Tibial artery (tissue), 4 donors: Measurements from ENCODE around the gene CCDC40.
"Not testable (repeated sequence)": the region's sequence is repeated elsewhere in the genome, so short reads cannot be mapped to it uniquely, and the experiment has no call there.

Source experiments
- DNase-seq, 2 donors: peaks; one replicate each; pipeline ENCODE4 v3.0.0-alpha.2; 2019
- H3K27ac ChIP-seq, 2 donors: fragments of 200-600 bp; sonication (generic) in 1 of 2; 1 replicate in 1 of 2; 2 replicates in 1 of 2; pipeline ENCODE4 v1.5.1; 2018 to 2019; ENCODE audit warnings: mild to moderate bottlenecking in 1 of 2
- H3K27me3 ChIP-seq, 2 donors: fragments of 200-600 bp; sonication (generic) in 1 of 2; one replicate each; pipeline versions ENCODE4 v1.5.1 to v1.6.0; 2016 to 2019
- H3K36me3 ChIP-seq, 3 donors: fragments of 200-600 bp; sonication (generic) in 2 of 3; one replicate each; pipeline ENCODE4 v1.5.1; 2016 to 2019; ENCODE audit warnings: mild to moderate bottlenecking in 2 of 3
- H3K4me1 ChIP-seq, 4 donors: fragments of 200-600 bp; sonication (generic) in 2 of 4; 1 replicate in 3 of 4; 2 replicates in 1 of 4; pipeline ENCODE4 v1.5.1; 2016 to 2019
- H3K4me3 ChIP-seq, 2 donors: fragments of 200-600 bp; sonication (generic) in 1 of 2; 1 replicate in 1 of 2; 2 replicates in 1 of 2; pipeline ENCODE4 v1.5.1; 2018 to 2019; ENCODE audit warnings: mild to moderate bottlenecking in 2 of 2
- H3K9me3 ChIP-seq, 3 donors: fragments of 200-600 bp; sonication (generic) in 1 of 3; one replicate each; pipeline ENCODE4 v1.5.1; 2016 to 2019
- CTCF ChIP-seq, 2 experiments: fragments of 200-600 bp in 1 of 2; fragments of 450-650 bp in 1 of 2; IDR thresholded peaks; one replicate each; pipeline ENCODE4 v1.5.1; 2017 to 2019; ENCODE audit warnings: antibody characterized with exemption in 2 of 2, mild to moderate bottlenecking in 1 of 2, moderate library complexity in 1 of 2
- intact Hi-C: fragments of 100-400 bp; cut with DNase I; formaldehyde crosslinking; loops from one replicate; pipeline ENCODE4 v1.15.0; 2023; ENCODE audit warnings: low total_unique reads

The CCDC40 gene

GRCh38 chr17:80045703-80046102, 9.3 kb downstream of the CCDC40 start:
- intact Hi-C loops: no loop called here
- no peak for TF ChIP-seq CTCF (IDR thresholded peaks at IDR 0.05)
- Histone ChIP-seq H3K9me3 (no peaks in the 10 kb centered on the region), H3K36me3 (peaks cover 0 to 52% (median 2%) of the 10 kb centered on the region in 3 donors), H3K27me3 (no peaks in the 10 kb centered on the region), H3K4me3 (no peak overlapping the region), H3K4me1 (no peaks in the 10 kb centered on the region), H3K27ac (no peak overlapping the region)
- DNase-seq: no peak

- H3K4me3 ChIP-seq, DNase-seq, H3K27ac ChIP-seq, H3K27me3 ChIP-seq, intact Hi-C loops, H3K4me1 ChIP-seq, H3K9me3 ChIP-seq: not testable (repeated sequence)
- H3K36me3 ChIP-seq: peaks cover 0 to 53% (median 5%) of the 10 kb centered on the region in 3 donors
Observed at GRCh38 chr17:80046709-80047108, 10.3 kb downstream of the CCDC40 start.

GRCh38 chr17:80047176-80047575, 10.7 kb downstream of the CCDC40 start:
- Histone ChIP-seq H3K9me3 (no peaks in the 10 kb centered on the region), H3K36me3 (peaks cover 0 to 55% (median 5%) of the 10 kb centered on the region in 3 donors), H3K27ac (no peak overlapping the region), H3K4me1 (no peaks in the 10 kb centered on the region), H3K4me3 (no peak overlapping the region), H3K27me3 (no peaks in the 10 kb centered on the region)
- DNase-seq: no peak
- intact Hi-C loops: no loop called here
- no peak for TF ChIP-seq CTCF (IDR thresholded peaks at IDR 0.05)

GRCh38 chr17:80049986-80050385, 13.5 kb downstream of the CCDC40 start:
- H3K4me1 ChIP-seq: no peaks in the 10 kb centered on the region
- no peaks in the 10 kb centered on the region for H3K9me3 ChIP-seq
- H3K27me3 ChIP-seq: no peaks in the 10 kb centered on the region
- DNase-seq: no peak
- H3K27ac ChIP-seq: no peak overlapping the region
- peaks cover 0 to 48% (median 5%) of the 10 kb centered on the region in 3 donors for H3K36me3 ChIP-seq
- intact Hi-C loops: no loop called here
- no peak overlapping the region for H3K4me3 ChIP-seq
- no peak for TF ChIP-seq CTCF (IDR thresholded peaks at IDR 0.05)

- TF ChIP-seq CTCF (IDR thresholded peaks at IDR 0.05): no peak
- intact Hi-C loops: no loop called here
- H3K27me3 ChIP-seq: no peaks in the 10 kb centered on the region
- DNase-seq: no peak
- no peaks in the 10 kb centered on the region for H3K9me3 ChIP-seq
- no peak overlapping the region for H3K27ac ChIP-seq
- H3K4me3 ChIP-seq: no peak overlapping the region
- no peaks in the 10 kb centered on the region for H3K4me1 ChIP-seq
- H3K36me3 ChIP-seq: peaks cover 0 to 48% (median 5%) of the 10 kb centered on the region in 3 donors
Observed at GRCh38 chr17:80050706-80051105, 14.3 kb downstream of the CCDC40 start.

- H3K9me3 ChIP-seq: no peaks in the 10 kb centered on the region
- no peak overlapping the region for H3K27ac ChIP-seq
- intact Hi-C loops: no loop called here
- H3K4me1 ChIP-seq: no peaks in the 10 kb centered on the region
- H3K4me3 ChIP-seq: no peak overlapping the region
- no peak for DNase-seq
- no peaks in the 10 kb centered on the region for H3K27me3 ChIP-seq
- H3K36me3 ChIP-seq: peaks cover 0 to 48% (median 5%) of the 10 kb centered on the region in 3 donors
- TF ChIP-seq CTCF (IDR thresholded peaks at IDR 0.05): no peak
Observed at GRCh38 chr17:80051681-80052080, 15.2 kb downstream of the CCDC40 start.
